ENCODE results near the gene CTRB2. TPM values are rescaled to one million over a fixed set of nuclear protein-coding genes. Genes with fewer than 3 reads are reported as not detected.
"Not testable (repeated sequence)": the region's sequence is repeated elsewhere in the genome, so short reads cannot be mapped to it uniquely, and the experiment has no call there.

The CTRB2 gene
- total RNA-seq, 2 donors from 2014 or later = 12.5 TPM

GRCh38 chr16:75219088-75219487 lies 12.1 kb upstream of the CTRB2 start:
- H3K9me3 ChIP-seq = no peaks in the 10 kb centered on the region
- no peak overlapping the region for H3K4me3 ChIP-seq
- DNase-seq (ENCODE audit: low spot score) (no peak), ATAC-seq (ENCODE audit: insufficient number of reproducible peaks, low FRiP score, low read depth) (no peak)
- H3K4me1 ChIP-seq (ENCODE audit: control insufficient read depth in 1 of 2, low read depth in 2 of 2) = peaks cover 0 to 20% of the 10 kb centered on the region in 2 donors
- TF ChIP-seq, protein P1, sequence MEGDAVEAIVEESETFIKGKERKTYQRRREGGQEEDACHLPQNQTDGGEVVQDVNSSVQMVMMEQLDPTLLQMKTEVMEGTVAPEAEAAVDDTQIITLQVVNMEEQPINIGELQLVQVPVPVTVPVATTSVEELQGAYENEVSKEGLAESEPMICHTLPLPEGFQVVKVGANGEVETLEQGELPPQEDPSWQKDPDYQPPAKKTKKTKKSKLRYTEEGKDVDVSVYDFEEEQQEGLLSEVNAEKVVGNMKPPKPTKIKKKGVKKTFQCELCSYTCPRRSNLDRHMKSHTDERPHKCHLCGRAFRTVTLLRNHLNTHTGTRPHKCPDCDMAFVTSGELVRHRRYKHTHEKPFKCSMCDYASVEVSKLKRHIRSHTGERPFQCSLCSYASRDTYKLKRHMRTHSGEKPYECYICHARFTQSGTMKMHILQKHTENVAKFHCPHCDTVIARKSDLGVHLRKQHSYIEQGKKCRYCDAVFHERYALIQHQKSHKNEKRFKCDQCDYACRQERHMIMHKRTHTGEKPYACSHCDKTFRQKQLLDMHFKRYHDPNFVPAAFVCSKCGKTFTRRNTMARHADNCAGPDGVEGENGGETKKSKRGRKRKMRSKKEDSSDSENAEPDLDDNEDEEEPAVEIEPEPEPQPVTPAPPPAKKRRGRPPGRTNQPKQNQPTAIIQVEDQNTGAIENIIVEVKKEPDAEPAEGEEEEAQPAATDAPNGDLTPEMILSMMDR (IDR thresholded peaks at IDR 0.05) = no peak
- no peaks in the 10 kb centered on the region for H3K36me3 ChIP-seq
- H3K27me3 ChIP-seq (replicated peaks; ENCODE audit: insufficient read depth) = no peaks in the 10 kb centered on the region
- H3K27ac ChIP-seq = no peak overlapping the region

DNA sequence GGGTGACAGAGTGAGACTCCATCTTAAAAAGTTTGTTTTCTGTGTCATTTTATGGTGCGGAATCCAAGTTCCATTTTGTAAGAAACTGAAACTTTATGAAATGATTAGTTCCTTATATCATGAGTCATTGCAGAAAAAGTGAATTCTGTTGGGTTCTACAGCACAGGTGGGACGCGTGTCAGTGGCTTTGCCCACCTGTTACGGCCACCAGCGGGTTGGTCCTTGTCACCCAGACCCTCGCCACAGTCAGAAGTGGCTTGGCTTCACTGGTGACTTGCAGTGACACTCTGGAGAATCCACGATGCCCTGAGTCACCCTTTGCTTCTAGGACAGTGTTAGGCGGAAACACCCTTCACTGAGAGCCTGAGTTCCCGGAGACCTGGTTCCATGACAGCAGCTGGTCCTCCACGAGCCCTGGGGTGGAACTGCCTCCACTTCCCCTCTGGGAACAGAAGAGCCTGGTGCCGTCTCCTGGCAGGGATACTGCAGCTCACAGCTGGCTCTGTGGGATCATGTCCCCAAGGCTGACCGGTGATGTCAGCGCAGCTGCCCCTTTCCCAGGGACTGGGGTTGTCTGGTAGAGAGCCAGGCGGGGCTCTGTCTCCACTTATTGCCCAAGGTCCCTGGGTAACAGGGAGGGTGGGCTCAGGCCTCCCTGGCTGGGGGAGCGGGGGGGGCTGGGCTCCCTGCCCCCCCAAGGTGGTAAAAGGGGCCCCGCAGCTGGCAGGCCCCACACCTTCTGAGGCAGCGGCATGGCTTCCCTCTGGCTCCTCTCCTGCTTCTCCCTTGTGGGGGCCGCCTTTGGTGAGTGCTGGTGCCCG lies 11.5 kb upstream of the CTRB2 start, which contains the start of gene CTRB1:
CTRB1 (plus strand) TSS at position 733 of the 821 bp plus-strand sequence; CDS start at position 753, 20 bp downstream.
- DNase-seq (ENCODE audit: low spot score) = no peak

DNA sequence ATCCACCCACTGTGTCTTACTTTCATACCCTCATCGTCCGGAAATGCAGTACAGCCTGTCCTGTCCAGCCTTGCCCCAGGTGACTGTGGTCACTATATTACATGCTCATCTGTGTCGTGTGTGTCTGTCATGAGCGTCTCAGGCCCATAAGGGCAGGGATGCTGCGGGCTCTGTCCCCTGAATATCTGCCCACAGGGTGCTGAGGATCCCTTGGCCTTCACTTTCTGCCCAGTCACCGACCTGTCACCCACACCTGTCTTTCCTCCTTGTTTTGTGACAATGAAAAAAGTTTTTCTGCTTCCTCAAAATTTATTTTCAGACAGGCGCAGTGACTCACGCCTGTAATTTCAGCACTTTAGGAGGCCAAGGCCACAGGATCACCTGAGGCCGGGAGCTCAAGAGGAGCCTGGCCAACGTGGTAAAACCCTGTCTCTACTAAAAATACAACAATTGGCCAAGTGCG lies 10.5 kb upstream of the CTRB2 start:
- Histone ChIP-seq H3K4me3 (no peak overlapping the region), H3K27me3 (replicated peaks; ENCODE audit: insufficient read depth) (no peaks in the 10 kb centered on the region), H3K27ac (no peak overlapping the region), H3K36me3 (no peaks in the 10 kb centered on the region), H3K4me1 (ENCODE audit: control insufficient read depth in 1 of 2, low read depth in 2 of 2) (peaks cover 0 to 19% of the 10 kb centered on the region in 2 donors), H3K9me3 (no peaks in the 10 kb centered on the region)
- ATAC-seq (ENCODE audit: insufficient number of reproducible peaks, low FRiP score, low read depth) (no peak), DNase-seq (ENCODE audit: low spot score) (no peak)
- TF ChIP-seq, protein P1 (IDR thresholded peaks at IDR 0.05) = no peak

More for the DNA sequence above, 11.5 kb upstream of the CTRB2 start, which contains the start of gene CTRB1:
- Histone ChIP-seq H3K36me3 (no peaks in the 10 kb centered on the region), H3K27ac (no peak within 1 kb of the TSS), H3K27me3 (replicated peaks; ENCODE audit: insufficient read depth) (no peaks in the 10 kb centered on the region), H3K9me3 (no peaks in the 10 kb centered on the region), H3K4me1 (ENCODE audit: control insufficient read depth in 1 of 2, low read depth in 2 of 2) (peaks cover 0 to 20% of the 10 kb centered on the region in 2 donors), H3K4me3 (no peak within 1 kb of the TSS)
- TF ChIP-seq, protein P1 (IDR thresholded peaks at IDR 0.05) = no peak
- ATAC-seq (ENCODE audit: insufficient number of reproducible peaks, low FRiP score, low read depth) = no peak

DNA sequence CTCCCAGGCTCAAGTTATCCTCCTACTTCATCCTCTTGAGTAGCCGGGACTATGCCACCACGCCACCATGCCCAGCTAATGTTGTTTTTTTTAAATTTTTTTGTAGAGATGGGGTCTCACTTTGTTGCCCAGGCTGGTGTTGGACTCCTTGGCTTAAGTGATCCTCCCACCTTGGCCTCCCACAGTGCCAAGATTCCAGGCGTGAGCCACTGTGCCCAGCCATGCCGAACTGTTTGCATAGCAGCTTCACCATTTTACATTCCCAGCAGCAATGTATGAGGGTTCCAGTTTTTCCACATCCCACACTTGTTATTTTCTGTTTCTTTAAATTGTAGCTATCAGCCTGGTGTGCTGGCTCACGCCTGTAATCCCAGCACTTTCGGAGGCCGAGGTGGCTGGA lies 9.6 kb upstream of the CTRB2 start:
- DNase-seq (ENCODE audit: low spot score) (no peak), ATAC-seq (ENCODE audit: insufficient number of reproducible peaks, low FRiP score, low read depth) (no peak)
- peak overlapping the region in 1 of 2 donors; percentile 49 for H3K27ac ChIP-seq

DNA sequence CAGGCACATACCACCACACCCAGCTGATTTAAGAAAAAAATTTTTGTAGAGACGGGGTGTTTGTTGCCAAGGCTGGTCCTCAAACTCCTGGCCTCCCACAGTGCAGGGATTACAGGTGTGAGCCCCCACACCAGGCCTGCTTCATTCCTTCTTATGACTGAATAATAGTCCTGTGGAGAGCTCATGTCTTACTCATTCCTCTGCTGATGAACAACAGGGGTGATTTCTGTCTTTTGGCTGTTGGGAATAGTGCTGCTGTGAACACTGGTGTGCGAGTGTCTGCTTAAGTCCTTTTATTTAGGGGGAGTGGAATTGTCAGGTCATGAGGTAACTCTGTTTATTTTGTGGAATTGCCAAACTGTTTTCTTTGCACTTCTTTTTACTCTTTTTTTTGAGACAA lies 9.2 kb upstream of the CTRB2 start:
- peaks cover 0 to 14% of the 10 kb centered on the region in 2 donors for H3K4me1 ChIP-seq (ENCODE audit: control insufficient read depth in 1 of 2, low read depth in 2 of 2)
- ATAC-seq (ENCODE audit: insufficient number of reproducible peaks, low FRiP score, low read depth) = no peak
- no peak overlapping the region for H3K4me3 ChIP-seq
- TF ChIP-seq, protein P1 (IDR thresholded peaks at IDR 0.05) = no peak
- DNase-seq (ENCODE audit: low spot score) = no peak
- no peaks in the 10 kb centered on the region for H3K9me3 ChIP-seq
- H3K36me3 ChIP-seq = no peaks in the 10 kb centered on the region
- peak overlapping the region in 1 of 2 donors; percentile 49 for H3K27ac ChIP-seq
- no peaks in the 10 kb centered on the region for H3K27me3 ChIP-seq (replicated peaks; ENCODE audit: insufficient read depth)

More for the DNA sequence above, 9.6 kb upstream of the CTRB2 start:
- no peaks in the 10 kb centered on the region for H3K9me3 ChIP-seq
- peaks cover 0 to 14% of the 10 kb centered on the region in 2 donors for H3K4me1 ChIP-seq (ENCODE audit: control insufficient read depth in 1 of 2, low read depth in 2 of 2)
- H3K27me3 ChIP-seq (replicated peaks; ENCODE audit: insufficient read depth) = no peaks in the 10 kb centered on the region
- no peak overlapping the region for H3K4me3 ChIP-seq
- no peaks in the 10 kb centered on the region for H3K36me3 ChIP-seq
- TF ChIP-seq, protein P1 (IDR thresholded peaks at IDR 0.05) = no peak

DNA sequence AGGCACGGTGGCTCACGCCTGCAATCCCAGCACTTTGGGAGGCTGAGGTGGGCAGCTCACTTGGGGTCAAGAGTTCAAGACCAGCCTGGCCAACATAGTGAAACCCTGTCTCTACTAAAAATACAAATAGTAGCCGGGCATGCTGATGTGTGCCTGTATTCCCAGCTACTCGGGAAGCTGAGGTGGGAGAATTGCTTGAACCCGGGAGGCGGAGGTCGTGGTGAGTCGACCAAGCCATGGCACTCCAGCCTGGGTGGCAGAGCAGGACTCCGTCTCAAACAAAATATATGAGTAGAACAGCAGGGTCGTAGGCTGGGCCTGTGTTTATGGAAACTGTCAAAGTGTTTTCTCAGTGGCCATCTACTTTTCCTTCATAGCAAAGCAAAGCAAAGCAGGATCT lies 4.3 kb upstream of the CTRB2 start:
- not testable (repeated sequence) for DNase-seq (ENCODE audit: low spot score); H3K4me3 ChIP-seq; H3K27me3 ChIP-seq (replicated peaks; ENCODE audit: insufficient read depth); ATAC-seq (ENCODE audit: insufficient number of reproducible peaks, low FRiP score, low read depth); H3K27ac ChIP-seq; H3K4me1 ChIP-seq (ENCODE audit: control insufficient read depth in 1 of 2, low read depth in 2 of 2); H3K9me3 ChIP-seq; H3K36me3 ChIP-seq
